Activated T-cell treated with anti-CD3 and anti-CD28 coated beads, Interleukin-2, amount 50 U/mL, for 72 hours (primary cell): ENCODE data around the gene MTHFD2L. TPM values are rescaled to one million over a fixed set of nuclear protein-coding genes. Genes with fewer than 3 reads are reported as not detected.
A peak's percentile ranks its signal among the peaks of the same experiment; 100 is the strongest.
"Not testable (repeated sequence)": the region's sequence is repeated elsewhere in the genome, so short reads cannot be mapped to it uniquely, and the experiment has no call there.

Experiments used
- ATAC-seq, 2 donors: fragments of 150-1000 bp; cut with Tn5 transposase; replicated peaks in 1 of 2; 2 replicates each; pipeline ENCODE4 v1.10.0; 2021; ENCODE audit warnings: moderate library complexity in 2 of 2, mild to moderate bottlenecking in 1 of 2
- DNase-seq, 2 donors: peaks; one replicate each; pipeline ENCODE4 v3.0.0; 2021 to 2022; ENCODE audit warnings: mixed read lengths in 1 of 2
- H3K27ac Mint-ChIP-seq: one replicate; pipeline ENCODE4 v1.8.0; 2022; ENCODE audit warnings: mild to moderate bottlenecking, moderate library complexity, mixed read lengths
- H3K27me3 Mint-ChIP-seq: one replicate; pipeline ENCODE4 v1.8.0; 2022; ENCODE audit warnings: low read depth, mixed read lengths
- H3K36me3 Mint-ChIP-seq, 2 donors: one replicate each; pipeline ENCODE4 v1.8.0; 2022; ENCODE audit warnings: mixed read lengths in 2 of 2, mild to moderate bottlenecking in 1 of 2; ENCODE audit not compliant: insufficient read depth in 2 of 2
- H3K4me1 Mint-ChIP-seq: one replicate; pipeline ENCODE4 v1.8.0; 2022; ENCODE audit warnings: low read depth, mixed read lengths
- H3K4me3 Mint-ChIP-seq, 2 donors: one replicate each; pipeline ENCODE4 v1.8.0; 2022; ENCODE audit warnings: mild to moderate bottlenecking in 2 of 2, mixed read lengths in 2 of 2, moderate library complexity in 2 of 2
- H3K9me3 Mint-ChIP-seq, 2 donors: one replicate each; pipeline ENCODE4 v1.8.0; 2022; ENCODE audit warnings: mixed read lengths in 2 of 2
- total RNA-seq, 2 donors: library from RNA; stranded (reverse); gene quantifications; one replicate each; pipeline ENCODE4 v1.2.3, GENCODE V29; 2022

The MTHFD2L gene
- total RNA-seq, 2 donors from 2014 or later = 7.6 to 9.7 TPM

DNA sequence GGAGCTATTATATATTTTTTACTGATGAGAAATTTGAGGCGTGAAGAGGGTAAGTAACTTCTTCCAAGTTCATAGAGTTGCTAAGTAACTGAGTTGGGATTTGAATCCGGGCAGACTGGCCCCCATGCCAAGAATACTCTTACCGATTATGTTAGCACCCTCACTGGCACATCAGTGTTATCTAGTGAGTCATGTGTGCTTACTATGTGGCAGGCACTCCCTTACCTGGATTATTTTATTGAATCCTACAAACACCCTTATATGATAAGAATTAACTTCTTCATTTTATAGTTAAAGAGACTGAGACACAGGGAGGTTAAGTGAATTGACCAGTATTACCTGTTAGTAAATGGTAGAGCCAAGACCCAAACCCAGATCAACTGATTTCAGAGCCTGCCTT is 20.9 kb downstream of the MTHFD2L start:
- H3K27me3 Mint-ChIP-seq = no peaks in the 10 kb centered on the region
- ATAC-seq = no peak
- no peaks in the 10 kb centered on the region for H3K36me3 Mint-ChIP-seq
- no peaks in the 10 kb centered on the region for H3K4me1 Mint-ChIP-seq
- H3K27ac Mint-ChIP-seq = no peak overlapping the region
- no peak for DNase-seq
- no peak overlapping the region for H3K4me3 Mint-ChIP-seq
- no peaks in the 10 kb centered on the region for H3K9me3 Mint-ChIP-seq

DNA sequence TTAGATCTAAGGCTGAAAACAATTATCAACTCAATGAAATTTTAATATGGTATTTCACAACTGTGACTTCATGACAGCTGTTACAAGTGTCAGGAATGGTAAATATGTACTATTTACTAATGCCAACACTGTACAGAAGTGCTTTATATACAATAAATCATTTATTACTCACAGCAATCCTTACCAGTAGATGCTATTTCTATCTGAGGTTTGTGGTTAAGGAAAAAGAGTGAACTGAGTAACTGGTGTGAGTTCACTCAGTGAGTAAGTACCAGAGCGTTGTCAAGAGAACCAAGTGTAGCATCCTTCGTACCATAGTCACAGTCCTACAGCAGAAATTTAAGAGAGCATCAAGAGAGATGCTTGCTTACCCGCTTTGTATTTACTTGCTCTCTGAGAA is 23.3 kb downstream of the MTHFD2L start:
- no peak overlapping the region for H3K4me3 Mint-ChIP-seq
- no peaks in the 10 kb centered on the region for H3K36me3 Mint-ChIP-seq
- DNase-seq (no peak), ATAC-seq (peak; percentile 63 to 89)
- no peak overlapping the region for H3K27ac Mint-ChIP-seq
- no peaks in the 10 kb centered on the region for H3K27me3 Mint-ChIP-seq
- no peaks in the 10 kb centered on the region for H3K9me3 Mint-ChIP-seq
- H3K4me1 Mint-ChIP-seq = no peaks in the 10 kb centered on the region

GRCh38 chr4:74188912-74189311 is 31.0 kb downstream of the MTHFD2L start:
- H3K4me3 Mint-ChIP-seq = no peak overlapping the region
- no peaks in the 10 kb centered on the region for H3K27me3 Mint-ChIP-seq
- no peaks in the 10 kb centered on the region for H3K36me3 Mint-ChIP-seq
- no peak overlapping the region for H3K27ac Mint-ChIP-seq
- DNase-seq = no peak
- ATAC-seq = no peak
- no peaks in the 10 kb centered on the region for H3K9me3 Mint-ChIP-seq
- no peaks in the 10 kb centered on the region for H3K4me1 Mint-ChIP-seq

DNA sequence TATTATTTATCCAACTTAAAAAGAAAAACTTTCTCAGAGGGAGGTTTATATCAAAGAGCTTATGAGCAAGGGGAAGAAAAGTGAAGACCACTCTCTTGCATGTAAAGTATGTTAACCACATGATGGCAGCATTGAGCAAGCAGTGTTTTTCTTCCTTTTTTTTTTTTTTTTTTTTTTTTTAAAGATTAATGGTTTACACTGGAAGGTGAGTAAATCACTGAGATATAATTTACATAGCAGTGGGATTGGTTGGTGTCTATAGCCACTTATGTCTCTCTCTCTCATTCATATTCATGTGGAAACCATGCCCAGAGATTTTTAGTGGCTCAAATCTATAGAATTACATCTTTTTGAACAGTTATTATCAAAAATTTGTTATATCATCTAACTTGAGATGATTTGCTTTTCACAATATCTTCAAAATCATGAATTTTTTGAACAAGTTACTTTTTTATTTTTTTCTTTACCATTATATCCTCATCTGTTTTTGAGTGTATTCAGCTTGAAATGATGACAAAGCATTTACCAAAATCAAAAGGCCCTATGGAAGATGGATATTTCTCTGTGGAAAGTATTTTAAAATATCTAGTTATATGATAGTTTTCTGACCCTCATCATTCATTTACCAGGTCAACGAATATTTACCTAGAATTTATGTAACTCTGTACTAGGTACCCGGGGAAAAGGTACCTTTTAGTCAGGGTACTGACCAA is 31.6 kb downstream of the MTHFD2L start:
- Mint-ChIP-seq H3K27ac (no peak overlapping the region), H3K27me3 (no peaks in the 10 kb centered on the region), H3K36me3 (no peaks in the 10 kb centered on the region), H3K4me3 (no peak overlapping the region), H3K4me1 (no peaks in the 10 kb centered on the region), H3K9me3 (no peaks in the 10 kb centered on the region)
- DNase-seq = peak in 1 of 2 donors; percentile 2
- peak; percentile 40 to 53 for ATAC-seq

- Mint-ChIP-seq H3K4me3 (no peak overlapping the region), H3K36me3 (no peaks in the 10 kb centered on the region), H3K27me3 (no peaks in the 10 kb centered on the region), H3K9me3 (no peaks in the 10 kb centered on the region), H3K27ac (no peak overlapping the region), H3K4me1 (no peaks in the 10 kb centered on the region)
- no peak for DNase-seq
- ATAC-seq = no peak
Measured at GRCh38 chr4:74190332-74190731, 32.4 kb downstream of the MTHFD2L start.

GRCh38 chr4:74190919-74191397 is 33.0 kb downstream of the MTHFD2L start:
- Mint-ChIP-seq H3K27ac (no peak overlapping the region), H3K9me3 (no peaks in the 10 kb centered on the region), H3K27me3 (no peaks in the 10 kb centered on the region), H3K4me3 (no peak overlapping the region), H3K4me1 (no peaks in the 10 kb centered on the region), H3K36me3 (no peaks in the 10 kb centered on the region)
- no peak for DNase-seq
- no peak for ATAC-seq

DNA sequence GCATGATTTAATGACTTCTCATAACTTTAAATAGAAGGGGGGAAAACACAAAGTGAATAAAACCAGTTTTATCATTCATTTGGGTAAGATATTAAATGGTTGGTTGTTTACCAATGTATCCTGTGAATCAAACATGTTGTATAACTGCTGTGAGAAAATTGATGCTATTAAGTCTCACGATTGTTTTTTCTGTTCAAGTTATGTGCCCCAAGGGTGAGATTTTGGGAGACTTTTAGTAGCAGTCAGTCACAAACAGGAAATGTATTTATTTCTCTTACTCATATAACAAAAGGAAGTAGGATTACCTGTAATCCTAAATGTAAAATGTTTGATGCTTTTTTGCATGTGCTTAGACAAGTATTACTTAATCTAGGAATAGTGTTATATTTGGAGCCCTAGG is 39.2 kb downstream of the MTHFD2L start:
- Mint-ChIP-seq H3K36me3 (no peaks in the 10 kb centered on the region), H3K27me3 (no peaks in the 10 kb centered on the region), H3K27ac (no peak overlapping the region), H3K4me3 (no peak overlapping the region), H3K9me3 (no peaks in the 10 kb centered on the region), H3K4me1 (no peaks in the 10 kb centered on the region)
- no peak for ATAC-seq
- no peak for DNase-seq

DNA sequence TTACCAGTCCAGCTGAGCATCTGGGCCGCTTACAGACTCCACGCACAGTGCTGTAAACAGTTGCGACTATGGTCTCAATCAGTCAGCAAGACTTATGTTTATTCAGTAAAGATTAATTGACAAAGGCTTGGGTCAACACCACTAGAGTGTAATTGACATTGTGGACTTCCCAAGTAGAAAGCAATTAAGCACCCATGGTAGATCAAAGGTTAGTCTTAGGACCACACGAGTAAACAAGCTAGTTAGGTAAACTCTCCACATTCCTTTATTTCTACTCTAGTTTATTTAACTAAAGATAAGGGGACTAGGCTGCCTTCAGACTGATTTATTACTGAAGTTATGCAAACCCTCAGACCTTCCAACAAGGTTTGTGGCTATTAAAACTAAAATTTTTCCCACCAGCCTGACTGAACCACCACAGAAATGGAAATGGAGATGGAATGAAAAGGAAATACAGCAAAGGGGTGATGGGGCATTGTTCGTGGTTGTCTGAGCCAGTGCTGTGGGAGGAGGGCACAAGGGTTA is 44.2 kb downstream of the MTHFD2L start:
- peaks cover 10% of the 10 kb centered on the region for H3K4me1 Mint-ChIP-seq
- H3K27ac Mint-ChIP-seq = no peak overlapping the region
- ATAC-seq = no peak
- no peaks in the 10 kb centered on the region for H3K27me3 Mint-ChIP-seq
- no peaks in the 10 kb centered on the region for H3K36me3 Mint-ChIP-seq
- H3K9me3 Mint-ChIP-seq = no peaks in the 10 kb centered on the region
- no peak for DNase-seq
- H3K4me3 Mint-ChIP-seq = no peak overlapping the region

- no peak for ATAC-seq
- H3K36me3 Mint-ChIP-seq = no peaks in the 10 kb centered on the region
- H3K27me3 Mint-ChIP-seq = no peaks in the 10 kb centered on the region
- H3K27ac Mint-ChIP-seq = no peak overlapping the region
- peaks cover 10% of the 10 kb centered on the region for H3K4me1 Mint-ChIP-seq
- H3K4me3 Mint-ChIP-seq = no peak overlapping the region
- no peak for DNase-seq
- no peaks in the 10 kb centered on the region for H3K9me3 Mint-ChIP-seq
Measured at GRCh38 chr4:74203467-74203866, 45.5 kb downstream of the MTHFD2L start.

DNA sequence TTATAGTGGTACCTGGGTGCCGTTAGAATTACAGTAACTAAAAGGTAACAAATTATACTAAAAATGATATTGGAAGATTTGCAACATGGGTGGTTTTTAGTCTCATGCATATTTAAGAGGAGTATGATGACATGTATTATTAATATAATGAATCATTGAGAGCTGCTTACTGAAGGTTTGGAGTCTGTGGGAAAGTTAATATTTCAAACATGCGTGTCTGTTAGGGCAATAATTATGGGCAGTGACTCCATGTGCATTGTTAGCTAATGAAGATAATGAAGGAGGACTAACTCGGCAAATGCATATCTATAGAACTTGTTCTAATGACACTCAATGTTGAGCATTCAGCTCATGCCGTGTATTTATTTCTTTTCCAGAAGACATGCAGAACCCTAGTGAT is 47.1 kb downstream of the MTHFD2L start:
- H3K9me3 Mint-ChIP-seq = no peaks in the 10 kb centered on the region
- no peaks in the 10 kb centered on the region for H3K27me3 Mint-ChIP-seq
- ATAC-seq = no peak
- H3K4me3 Mint-ChIP-seq = no peak overlapping the region
- no peak for DNase-seq
- H3K4me1 Mint-ChIP-seq = peaks cover 10% of the 10 kb centered on the region
- H3K36me3 Mint-ChIP-seq = no peaks in the 10 kb centered on the region
- H3K27ac Mint-ChIP-seq = no peak overlapping the region

DNA sequence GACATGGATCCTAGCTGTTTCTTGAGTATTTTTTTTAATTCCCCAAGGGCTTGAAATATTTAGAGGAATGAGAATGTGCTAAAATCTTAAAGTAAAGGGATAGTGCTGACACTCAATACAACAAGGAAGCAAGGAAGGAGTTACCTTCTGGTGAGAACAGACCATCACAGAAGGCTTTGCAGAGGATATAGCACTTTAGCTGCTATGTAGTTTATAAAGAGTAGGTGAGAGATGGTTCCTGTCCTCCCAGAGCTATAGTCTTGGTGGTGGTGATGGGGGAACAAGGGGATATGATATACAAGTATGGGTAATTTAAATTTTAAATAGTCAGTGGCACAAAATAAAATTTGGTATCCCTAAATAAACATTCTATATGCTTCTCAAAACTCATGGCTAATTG is 47.6 kb downstream of the MTHFD2L start:
- ATAC-seq = no peak
- Mint-ChIP-seq H3K4me3 (no peak overlapping the region), H3K27ac (peak overlapping the region; percentile 25)

GRCh38 chr4:74206088-74206825 is 48.3 kb downstream of the MTHFD2L start:
- DNase-seq (no peak), ATAC-seq (no peak)
- no peaks in the 10 kb centered on the region for H3K9me3 Mint-ChIP-seq
- H3K36me3 Mint-ChIP-seq = peaks cover 0 to 4% of the 10 kb centered on the region in 2 donors
- peaks cover 13% of the 10 kb centered on the region for H3K4me1 Mint-ChIP-seq
- peak overlapping the region in 1 of 2 donors; percentile 1 for H3K4me3 Mint-ChIP-seq
- peak overlapping the region; percentile 60 for H3K27ac Mint-ChIP-seq
- no peaks in the 10 kb centered on the region for H3K27me3 Mint-ChIP-seq

More for the DNA sequence above, 47.6 kb downstream of the MTHFD2L start:
- no peaks in the 10 kb centered on the region for H3K36me3 Mint-ChIP-seq
- H3K27me3 Mint-ChIP-seq = no peaks in the 10 kb centered on the region
- peaks cover 10% of the 10 kb centered on the region for H3K4me1 Mint-ChIP-seq
- DNase-seq = no peak
- H3K9me3 Mint-ChIP-seq = no peaks in the 10 kb centered on the region

DNA sequence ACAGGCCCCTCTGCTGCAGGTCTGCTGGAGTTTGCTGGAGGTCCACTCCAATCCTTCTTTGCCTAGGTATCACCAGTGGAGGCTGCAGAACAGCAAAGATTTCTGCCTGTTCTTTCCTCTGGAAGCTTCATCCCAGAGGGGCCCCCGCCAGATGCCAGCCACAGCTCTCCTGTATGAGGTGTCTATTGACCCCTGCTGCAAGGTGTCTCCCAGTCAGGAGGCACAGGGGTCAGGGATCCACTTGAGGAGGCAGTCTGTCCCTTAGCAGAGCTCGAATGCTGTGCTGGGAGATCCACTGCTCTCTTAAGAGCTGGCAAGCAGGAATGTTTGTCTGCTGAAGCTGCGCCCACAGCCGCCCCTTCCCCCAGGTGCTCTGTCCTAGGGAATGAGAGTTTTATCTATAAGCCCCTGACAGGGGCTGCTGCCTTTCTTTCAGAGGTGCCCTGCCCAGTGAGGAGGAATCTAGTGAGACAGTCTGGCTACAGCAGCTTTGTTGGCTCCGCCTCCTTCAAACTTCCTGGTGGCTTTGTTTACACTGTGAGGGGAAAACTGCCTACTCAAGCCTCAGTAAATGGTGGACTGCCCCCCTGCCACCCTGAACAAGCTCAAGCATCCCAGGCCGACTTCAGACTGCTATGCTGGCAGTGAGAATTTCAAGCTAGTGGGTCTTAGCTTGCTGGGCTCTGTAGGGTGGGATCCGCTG is 56.7 kb downstream of the MTHFD2L start:
- H3K9me3 Mint-ChIP-seq, H3K4me3 Mint-ChIP-seq, DNase-seq, H3K36me3 Mint-ChIP-seq, H3K27ac Mint-ChIP-seq, H3K27me3 Mint-ChIP-seq, ATAC-seq: not testable (repeated sequence)
- peaks cover 19% of the 10 kb centered on the region for H3K4me1 Mint-ChIP-seq
